LNCaP clone FGC (cell line): Measurements from ENCODE around the gene AADAC.

ENCODE experiments used
- DNase-seq: peaks from one replicate; pipeline ENCODE4 v3.0.0-alpha.2; 2011; ENCODE audit warnings: low read depth
- H3K4me3 ChIP-seq: 2 replicates; pipeline ENCODE4 v1.5.1; 2011; ENCODE audit warnings: mild to moderate bottlenecking, low read depth, low read length, control low read depth
- CTCF ChIP-seq: IDR thresholded peaks from 2 replicates; pipeline ENCODE4 v1.5.1; 2012; ENCODE audit warnings: mild to moderate bottlenecking; ENCODE audit not compliant: control insufficient read depth, insufficient read depth; ENCODE audit errors: extremely low read depth

Gene AADAC

GRCh38 chr3:151811474-151811873 is 2.4 kb upstream of the AADAC start:
- DNase-seq, result no peak
- no peak for TF ChIP-seq CTCF
- no peak overlapping the region for H3K4me3 ChIP-seq

- no peak overlapping the region for H3K4me3 ChIP-seq
- no peak for DNase-seq
- TF ChIP-seq CTCF, result no peak
These were observed 672 bp downstream of the AADAC start for GRCh38 chr3:151814588-151814987.

GRCh38 chr3:151816091-151816604 is 2.2 kb downstream of the AADAC start:
- DNase-seq, result no peak
- H3K4me3 ChIP-seq, result no peak overlapping the region
- TF ChIP-seq CTCF, result no peak

GRCh38 chr3:151817473-151817872 is 3.6 kb downstream of the AADAC start:
- DNase-seq, result no peak
- TF ChIP-seq CTCF, result no peak
- no peak overlapping the region for H3K4me3 ChIP-seq

- TF ChIP-seq CTCF, result no peak
- DNase-seq, result no peak
- no peak overlapping the region for H3K4me3 ChIP-seq
These were observed 4.4 kb downstream of the AADAC start for GRCh38 chr3:151818361-151818760.

DNA sequence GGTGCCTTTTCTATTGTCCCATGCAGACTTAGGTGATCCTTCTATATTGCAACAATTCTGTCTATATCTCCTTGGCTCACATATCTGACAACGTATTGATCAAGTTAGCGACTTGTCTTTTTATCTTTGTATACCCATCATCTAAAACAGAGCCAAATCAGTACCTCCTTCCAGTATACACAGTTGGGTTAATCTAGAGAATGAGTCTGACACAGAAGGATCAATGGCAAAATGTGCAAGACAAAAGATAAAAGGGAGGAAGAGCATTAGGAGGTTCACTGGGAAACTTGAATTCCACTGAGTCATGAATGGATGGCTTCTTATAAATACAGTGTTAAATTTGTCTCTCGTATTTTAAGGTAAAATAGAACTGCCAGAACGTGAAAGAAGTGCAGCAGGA is 6.0 kb downstream of the AADAC start:
- DNase-seq, result no peak
- TF ChIP-seq CTCF, result no peak
- H3K4me3 ChIP-seq, result no peak overlapping the region

DNA sequence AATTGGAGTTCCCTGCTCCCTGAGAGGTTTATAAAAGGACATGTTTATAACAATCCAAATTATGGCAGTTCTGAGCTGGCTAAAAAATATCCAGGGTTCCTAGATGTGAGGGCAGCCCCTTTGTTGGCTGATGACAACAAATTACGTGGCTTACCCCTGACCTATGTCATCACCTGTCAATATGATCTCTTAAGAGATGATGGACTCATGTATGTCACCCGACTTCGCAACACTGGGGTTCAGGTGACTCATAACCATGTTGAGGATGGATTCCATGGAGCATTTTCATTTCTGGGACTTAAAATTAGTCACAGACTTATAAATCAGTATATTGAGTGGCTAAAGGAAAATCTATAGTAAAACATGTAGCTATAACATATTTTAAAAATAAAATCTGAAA is 13.9 kb downstream of the AADAC start:
- no peak for DNase-seq
- no peak for TF ChIP-seq CTCF
- no peak overlapping the region for H3K4me3 ChIP-seq
